Measurements from ENCODE around the gene ZNF32. TPM values are rescaled to one million over a fixed set of nuclear protein-coding genes. Genes with fewer than 3 reads are reported as not detected.

The ZNF32 gene
- total and polyA plus RNA-seq, 2 of the 8 experiments (the other 6 are each of a cell fraction or from before 2014, with no cell fraction given): 17.2 to 22.5 TPM

DNA sequence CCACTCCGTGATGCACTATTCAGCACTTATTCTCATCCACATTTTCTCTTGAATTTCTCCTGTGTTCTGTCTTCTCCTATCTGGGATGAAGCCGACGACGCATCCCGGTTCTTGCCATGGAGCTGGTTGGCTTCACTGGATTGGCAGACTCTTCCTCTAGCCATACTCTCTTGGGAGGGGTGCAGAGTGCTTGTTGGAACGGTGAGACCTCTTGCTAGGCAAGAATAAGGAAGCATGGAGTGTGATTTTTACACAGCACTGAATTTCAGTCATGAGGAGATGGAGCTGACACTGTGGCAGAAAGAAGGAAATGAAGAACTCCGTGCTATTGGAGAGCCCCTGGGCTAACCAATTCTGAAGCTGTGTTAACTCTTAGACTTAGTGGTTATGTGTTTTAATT is 28.2 kb upstream of the ZNF32 start:
- Histone ChIP-seq H2BK12ac (ENCODE audit: low read depth, low read length) (no peak overlapping the region), H3K9me3 (ENCODE audit: insufficient read depth in 2 of 2, low read depth in 1 of 2, low read length in 1 of 2) (no peaks in the 10 kb centered on the region; a peak in 1 of 4 replicates), H3K14ac (ENCODE audit: insufficient read length) (no peak overlapping the region), H3K36me3 (ENCODE audit: control insufficient read depth in 2 of 4, insufficient read depth in 4 of 4, low read length in 3 of 4) (no peaks in the 10 kb centered on the region), H3K27me3 (replicated peaks in 1 of 4; ENCODE audit: control insufficient read depth in 3 of 4, extremely low read depth in 1 of 4, insufficient read depth in 3 of 4, low read length in 3 of 4) (no peaks in the 10 kb centered on the region; a peak in 1 of 7 replicates), H4K8ac (ENCODE audit: extremely low read depth, insufficient read depth, low read length) (no peak overlapping the region), H4K5ac (ENCODE audit: insufficient read length, low read depth, low read length) (no peak overlapping the region), H3K23me2 (ENCODE audit: low read depth, low read length) (no peaks in the 10 kb centered on the region), H3K4me2 (ENCODE audit: insufficient read depth in 1 of 2, low read depth in 2 of 2, low read length in 2 of 2) (no peak overlapping the region), H3K79me1 (ENCODE audit: low read depth, low read length) (no peaks in the 10 kb centered on the region), H3K18ac (ENCODE audit: extremely low read depth, low read length) (no peak overlapping the region), H2BK5ac (ENCODE audit: low read depth, low read length) (no peak overlapping the region), H3K56ac (replicated peaks; ENCODE audit: insufficient read length, low read depth, low read length) (no peak overlapping the region), H3K23ac (ENCODE audit: insufficient read length) (no peak overlapping the region), H4K20me1 (replicated peaks in 1 of 2; ENCODE audit: control insufficient read depth in 1 of 2, insufficient read depth in 2 of 2, low read length in 2 of 2) (no peaks in the 10 kb centered on the region), H2AK5ac (ENCODE audit: low read depth, low read length) (no peak overlapping the region), H3K4ac (replicated peaks; ENCODE audit: insufficient read length, low read depth, low read length) (no peak overlapping the region), H2BK120ac (replicated peaks; ENCODE audit: low read depth, low read length) (no peak overlapping the region), H4K91ac (replicated peaks; ENCODE audit: insufficient read length, low read length) (no peak overlapping the region), H2AFZ (ENCODE audit: low read length) (no peak overlapping the region), H3K79me2 (ENCODE audit: control insufficient read depth in 1 of 2, insufficient read depth in 2 of 2, low read length in 2 of 2) (no peaks in the 10 kb centered on the region), H3K9ac (replicated peaks in 1 of 4; ENCODE audit: extremely low read depth in 1 of 4, low read depth in 3 of 4, low read length in 3 of 4) (no peak overlapping the region), H3K4me3 (ENCODE audit: extremely low read depth in 1 of 4, insufficient read depth in 2 of 4, low read depth in 3 of 4, low read length in 4 of 4) (no peak overlapping the region), H2BK20ac (ENCODE audit: low read length) (no peak overlapping the region), H3K27ac (ENCODE audit: low read depth, low read length) (no peak overlapping the region), H2BK15ac (ENCODE audit: low read length) (no peak overlapping the region), H3K4me1 (replicated peaks in 1 of 4; ENCODE audit: control insufficient read depth in 3 of 4, insufficient read depth in 4 of 4, low read length in 3 of 4) (no peaks in the 10 kb centered on the region; a peak in 1 of 7 replicates)
- ChIA-PET POLR2A (ENCODE audit: partially characterized antibody) (no interaction called here), CTCF (ENCODE audit: partially characterized antibody) (interaction anchor here (0.9 to 1.6 kb wide), 4 partner anchors 12 to 710 kb away, joined by 3 to 6 read pairs (median 4); no protein-coding TSS in a partner anchor)
- DNase-seq (ENCODE audit: low read depth in 1 of 2, low spot score in 2 of 2): no peak
- TF ChIP-seq TEAD4 (IDR thresholded peaks at IDR 0.05; ENCODE audit: low read depth, low read length) (no peak), CEBPB (IDR thresholded peaks at IDR 0.05; ENCODE audit: low read depth, low read length) (no peak), BACH1 (IDR thresholded peaks at IDR 0.05; ENCODE audit: low read length) (no peak), CBX5 (IDR thresholded peaks at IDR 0.05; ENCODE audit: low read depth, low read length) (no peak), KDM1A (IDR thresholded peaks at IDR 0.05; ENCODE audit: borderline replicate concordance, low read length) (no peak)
- 95% methylated on average over 7 of the region's 7 CpGs; no CpG with 5 or more reads in 1 of the 2 experiments for WGBS, 2 experiments (ENCODE audit: extremely low coverage in 1 of 2, insufficient coverage in 1 of 2, insufficient read length in 1 of 2, insufficient replicate concordance in 2 of 2, low coverage in 1 of 2, low lambda C conversion rate in 2 of 2, missing lambda C conversion rate in 1 of 2)
- no peak for FAIRE-seq
